SIG-M5 treated with dmso at 0.1 percent for 504 hours (cell line): ENCODE data around the gene KRT83.
"Not testable (repeated sequence)": the region's sequence is repeated elsewhere in the genome, so short reads cannot be mapped to it uniquely, and the experiment has no call there.

Experiments used
- DNase-seq: peaks from one replicate; lab custom pipeline; 2025; ENCODE audit not compliant: unreplicated experiment; lab: John Stamatoyannopoulos, UW

Gene KRT83

DNA sequence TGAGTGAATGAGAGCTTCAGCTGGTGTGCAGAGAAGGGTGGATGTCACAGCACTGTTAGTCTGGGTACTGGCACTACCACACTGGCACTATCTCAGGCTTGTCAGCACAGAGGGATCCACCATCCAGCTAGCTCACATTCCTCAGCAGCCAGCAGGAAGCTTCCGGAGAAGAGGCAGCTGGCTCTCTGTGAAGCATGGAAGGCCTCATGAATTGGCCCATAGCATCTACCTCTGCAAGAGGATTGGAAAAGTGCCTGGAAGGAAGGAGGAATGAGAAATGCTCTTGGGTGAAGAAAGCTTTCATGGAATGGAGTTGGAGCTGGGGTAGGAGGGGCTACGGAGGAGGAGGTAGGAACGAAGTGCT, 9.9 kb downstream of the KRT83 start:
- no peak for DNase-seq

DNA sequence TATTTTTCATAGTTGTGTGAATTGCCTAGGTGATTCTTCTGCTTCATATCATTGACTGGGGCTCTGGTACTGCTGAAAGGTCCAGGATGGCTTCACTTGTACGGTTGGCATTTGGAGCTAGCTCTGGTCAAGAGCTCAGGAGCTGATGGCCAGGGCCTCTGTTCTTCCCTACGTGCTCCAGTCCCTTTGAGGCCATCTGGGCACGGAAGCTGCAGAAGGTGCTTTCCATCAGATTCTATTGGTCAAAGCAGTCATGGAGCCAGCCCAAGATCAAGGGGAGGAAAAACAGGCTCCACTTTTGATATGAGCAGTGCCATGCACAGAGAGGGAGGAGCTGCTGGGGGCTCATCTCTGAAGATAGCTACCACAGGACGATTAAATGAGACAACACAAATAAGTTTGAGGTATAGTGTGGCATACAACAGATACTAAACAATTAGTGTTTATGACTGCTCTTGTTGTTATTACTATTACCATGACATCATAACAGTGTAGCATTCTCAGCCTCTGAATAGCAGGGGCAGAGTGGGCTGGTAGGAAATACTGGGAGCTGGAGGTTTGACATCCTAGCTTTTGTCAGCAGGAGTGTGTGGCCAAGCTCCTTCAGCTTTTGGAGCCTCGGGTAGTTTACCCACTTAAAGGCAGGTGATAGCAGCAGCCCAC, 10.4 kb downstream of the KRT83 start:
- DNase-seq: no peak

GRCh38 chr12:52308806-52309425, 12.3 kb downstream of the KRT83 start:
- DNase-seq: no peak

- no peak for DNase-seq
These were observed 13.1 kb downstream of the KRT83 start for GRCh38 chr12:52307836-52308805.

- no peak for DNase-seq
These were observed 14.5 kb downstream of the KRT83 start for GRCh38 chr12:52306731-52307130.

DNA sequence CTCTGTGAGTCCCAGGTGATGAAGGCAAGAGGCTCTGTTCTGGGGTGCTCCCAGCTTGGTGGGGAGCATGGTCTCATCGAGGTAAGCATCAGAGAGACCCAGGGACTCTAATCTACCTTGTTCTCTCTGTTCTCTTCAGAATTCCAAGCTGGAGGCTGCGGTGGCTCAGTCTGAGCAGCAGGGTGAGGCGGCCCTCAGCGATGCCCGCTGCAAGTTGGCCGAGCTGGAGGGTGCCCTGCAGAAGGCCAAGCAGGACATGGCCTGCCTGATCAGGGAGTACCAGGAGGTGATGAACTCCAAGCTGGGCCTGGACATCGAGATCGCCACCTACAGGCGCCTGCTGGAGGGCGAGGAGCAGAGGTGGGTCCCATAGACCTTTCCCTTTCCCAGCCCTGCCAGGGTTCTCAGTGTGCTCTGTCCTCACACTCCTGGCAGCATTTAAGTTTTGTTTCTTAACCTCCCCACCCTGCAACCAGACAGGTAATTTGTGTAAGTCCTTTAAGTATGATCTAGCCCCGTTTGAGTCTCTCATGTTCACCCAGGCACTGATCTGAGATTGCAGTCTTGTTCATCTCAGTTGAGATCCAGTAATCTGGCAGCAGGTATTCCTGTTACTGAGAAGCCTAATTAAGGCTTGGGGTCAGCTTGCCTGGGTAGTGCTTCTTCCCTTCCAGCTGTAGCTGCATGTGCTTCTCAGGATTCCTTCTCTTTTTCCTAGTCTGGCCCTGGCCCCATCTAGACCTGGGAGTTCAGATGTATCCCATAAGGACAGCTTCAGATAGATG, 15.1 kb downstream of the KRT83 start:
- no peak for DNase-seq

DNA sequence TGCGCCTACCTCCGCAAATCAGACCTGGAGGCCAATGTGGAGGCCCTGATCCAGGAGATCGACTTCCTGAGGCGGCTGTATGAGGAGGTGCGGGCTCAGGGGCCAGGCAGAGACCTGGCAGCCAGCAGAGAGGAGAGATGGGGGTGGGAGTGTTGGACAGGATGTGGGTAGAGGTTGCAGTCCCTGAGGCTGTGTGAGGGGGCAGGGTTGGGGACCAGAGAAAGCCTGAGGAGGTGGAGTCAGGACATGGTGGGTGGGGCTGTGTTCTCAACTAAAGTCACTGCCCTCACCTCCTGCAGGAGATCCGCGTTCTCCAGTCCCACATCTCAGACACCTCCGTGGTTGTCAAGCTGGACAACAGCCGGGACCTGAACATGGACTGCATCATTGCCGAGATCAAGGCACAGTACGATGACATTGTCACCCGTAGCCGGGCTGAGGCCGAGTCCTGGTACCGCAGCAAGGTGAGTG, 16.2 kb downstream of the KRT83 start:
- DNase-seq: not testable (repeated sequence)

GRCh38 chr12:52302242-52302914, 18.8 kb downstream of the KRT83 start:
- not testable (repeated sequence) for DNase-seq

GRCh38 chr12:52301721-52302120, 19.5 kb downstream of the KRT83 start:
- not testable (repeated sequence) for DNase-seq

DNA sequence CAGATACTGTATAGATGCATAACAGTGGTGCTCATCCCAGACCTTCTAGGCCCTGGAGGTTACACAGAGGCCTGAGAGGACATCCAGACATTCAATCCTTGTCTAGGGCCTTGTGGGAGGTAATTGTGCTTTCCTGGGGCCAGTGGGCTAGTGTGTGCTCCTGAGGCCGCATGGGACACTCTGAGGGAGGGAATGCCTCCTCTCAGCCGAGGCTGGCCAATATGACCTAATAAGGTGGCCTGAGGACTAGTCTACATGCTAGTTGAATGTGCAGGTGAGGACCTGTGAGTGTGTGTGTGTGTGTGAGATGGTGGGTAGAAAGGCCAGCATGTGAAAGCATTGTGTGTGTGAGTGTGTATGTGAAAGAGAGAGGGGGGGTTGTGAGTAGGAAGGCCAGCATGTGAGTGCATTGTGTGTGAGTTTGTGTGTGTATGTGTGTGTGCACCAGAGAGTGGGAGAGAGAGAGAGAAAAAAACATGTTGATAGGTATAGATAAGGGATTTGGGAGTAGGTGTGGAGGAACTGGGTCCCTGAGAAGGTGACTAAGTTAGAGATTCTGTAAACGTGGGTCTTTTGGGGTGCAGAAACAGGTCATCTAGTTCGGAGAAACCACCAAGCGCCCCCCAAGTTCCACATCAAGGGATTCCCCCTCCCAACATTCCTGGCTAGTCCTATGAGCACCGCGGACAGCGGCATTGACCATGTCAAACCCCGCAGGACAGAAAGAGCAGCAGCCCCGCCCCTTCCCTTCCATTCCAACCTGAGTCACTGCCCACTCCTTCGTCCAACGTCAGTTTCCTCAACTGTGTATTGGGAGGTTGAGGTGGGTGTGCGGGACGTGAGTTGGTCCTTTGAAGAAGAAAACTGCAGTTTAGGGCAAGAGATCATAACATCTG, 20.2 kb downstream of the KRT83 start:
- no peak for DNase-seq

DNA sequence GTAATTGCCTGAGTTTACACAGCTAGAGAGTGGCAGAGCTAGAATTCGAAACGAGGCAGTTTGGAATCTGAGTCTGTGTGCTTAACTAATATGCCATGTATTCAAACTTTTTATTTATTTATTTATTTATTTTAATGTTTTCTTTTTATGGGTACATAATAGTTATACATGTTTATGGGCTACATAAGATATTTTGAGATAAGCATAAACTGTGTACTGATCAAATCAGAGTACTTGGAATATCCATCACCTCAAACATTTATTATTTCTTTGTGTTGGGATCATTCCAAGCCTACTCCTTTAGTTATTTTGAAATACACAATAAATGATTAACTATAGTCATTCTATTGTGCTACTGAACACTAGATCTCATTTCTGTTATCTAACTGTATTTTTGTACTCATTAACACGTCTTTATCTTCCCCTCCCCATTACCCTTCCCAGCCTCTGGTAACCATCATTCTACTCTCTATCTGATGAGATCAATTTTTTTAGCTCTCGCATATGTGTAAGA, 22.5 kb downstream of the KRT83 start:
- no peak for DNase-seq

DNA sequence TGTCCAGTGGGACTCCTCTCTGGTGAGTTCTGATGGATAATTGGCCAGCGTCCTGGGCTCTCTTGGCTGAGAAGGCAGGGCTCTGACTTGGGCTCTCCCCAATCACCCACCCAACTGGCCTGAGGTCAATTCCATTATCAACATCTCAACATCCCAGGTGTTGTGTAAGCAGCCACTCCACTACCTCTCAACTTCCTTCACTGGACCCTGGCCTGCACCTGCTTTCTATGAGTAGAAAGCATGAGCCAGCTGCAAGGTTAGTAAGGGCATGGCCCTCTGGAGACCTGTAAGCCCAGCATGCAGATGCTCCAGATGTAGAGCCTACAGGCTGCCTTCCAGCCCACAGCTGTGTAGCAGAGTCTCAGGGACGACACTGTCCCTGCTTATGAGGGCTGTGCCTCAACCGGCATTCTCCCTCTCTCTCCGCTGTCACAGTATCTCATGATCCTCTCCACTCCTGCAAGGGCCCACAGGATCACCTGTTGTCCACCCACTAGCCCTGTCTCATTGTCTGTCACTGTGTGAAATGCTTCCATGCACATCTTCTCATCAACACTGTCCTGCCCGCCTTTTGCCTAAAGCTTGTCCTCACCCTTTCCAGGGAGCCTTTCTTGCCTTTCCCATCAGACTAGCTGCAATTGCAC, 24.5 kb downstream of the KRT83 start:
- no peak for DNase-seq

- peak; percentile 4 for DNase-seq
These were observed 25.5 kb downstream of the KRT83 start for GRCh38 chr12:52295663-52296062.

DNA sequence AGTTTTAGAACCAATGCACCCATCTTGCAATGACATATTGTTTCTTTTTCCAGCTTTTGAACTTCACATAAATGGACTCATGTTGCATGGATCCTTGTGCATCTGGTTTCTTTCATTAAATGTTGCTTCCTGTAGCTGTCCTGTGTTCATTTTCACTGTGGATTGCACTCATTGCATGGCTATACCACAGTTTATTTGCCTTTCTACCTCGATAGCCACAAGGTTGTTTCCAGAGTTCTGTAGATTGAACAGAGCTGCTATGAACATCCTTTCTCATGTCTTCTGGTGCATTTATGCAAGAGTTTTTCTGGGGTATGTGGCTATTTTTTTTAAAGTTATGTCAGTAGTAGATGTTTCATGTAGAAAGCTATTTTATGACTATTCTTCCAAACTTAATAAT, 26.4 kb downstream of the KRT83 start:
- DNase-seq: no peak

GRCh38 chr12:52293926-52294325, 27.3 kb downstream of the KRT83 start:
- no peak for DNase-seq

DNA sequence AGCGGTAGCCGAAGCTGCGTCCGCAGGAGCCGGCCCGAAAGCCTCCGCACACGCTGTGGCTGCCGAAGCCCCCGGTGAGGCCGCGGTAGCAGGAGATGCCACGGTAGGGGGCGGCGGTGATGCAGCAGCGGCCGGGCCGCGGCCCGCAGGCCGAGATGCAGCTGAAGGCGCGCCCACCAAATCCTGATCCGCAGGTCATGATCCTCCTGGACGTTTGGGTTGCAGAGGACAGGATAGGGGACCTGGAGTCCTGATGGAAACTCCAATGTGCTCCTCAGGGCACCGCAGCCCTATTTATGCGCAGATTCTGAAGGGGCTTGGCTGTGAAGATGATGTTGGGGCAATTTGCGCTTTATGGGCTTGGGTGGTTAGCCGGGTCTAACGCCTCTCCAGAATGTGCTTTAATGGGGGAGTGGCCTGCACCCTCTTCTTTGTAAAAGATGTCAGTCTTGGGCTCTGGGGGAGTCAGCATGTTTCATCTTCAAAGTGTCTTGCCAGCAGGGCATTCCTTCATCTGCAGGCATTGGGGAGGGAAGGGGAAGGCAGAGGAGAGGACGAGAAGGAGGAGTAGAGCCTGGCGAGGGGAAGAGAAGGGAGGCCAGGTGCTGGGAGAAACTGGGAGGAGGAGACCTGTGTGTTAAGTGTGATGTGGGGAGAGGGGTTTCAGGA, 29.8 kb downstream of the KRT83 start, which contains the start of gene KRT81:
Gene KRT81 (minus strand): TSS at position 268 of the 669 bp plus-strand sequence. CDS start 69 bp downstream, at position 199.
- DNase-seq: no peak

DNA sequence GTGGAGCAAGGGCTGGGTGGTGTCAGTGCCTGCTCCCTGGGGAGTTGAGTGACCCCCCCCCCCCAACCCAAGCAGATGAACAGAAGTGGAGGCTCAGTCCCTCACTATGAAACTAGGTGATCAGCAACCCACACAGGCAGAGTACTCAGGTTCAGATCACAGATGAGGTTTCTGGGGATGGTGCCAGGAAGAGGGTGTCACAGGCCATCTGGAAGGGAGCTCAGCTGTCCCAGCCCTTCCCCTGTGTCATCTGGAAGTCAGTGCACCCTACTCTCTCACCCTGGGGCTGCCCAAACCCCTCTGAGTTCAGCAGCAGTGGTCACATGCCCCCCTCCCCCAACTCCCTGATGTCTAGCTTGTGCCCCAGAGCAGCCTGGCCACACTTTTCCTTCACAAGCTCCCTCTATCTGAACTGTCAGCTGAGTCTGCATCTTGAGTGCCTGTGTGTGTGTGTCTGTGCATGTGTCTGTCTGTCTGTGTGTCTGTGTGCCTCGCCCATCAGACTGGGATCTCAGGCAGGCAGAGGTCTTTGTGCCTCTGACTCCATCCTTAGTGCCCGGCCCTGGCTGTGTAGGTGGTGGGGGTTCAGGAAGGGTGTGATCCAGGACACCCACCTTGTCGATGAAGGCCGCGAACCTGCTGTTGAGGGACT, 30.6 kb downstream of the KRT83 start:
- DNase-seq: not testable (repeated sequence)
